ENCODE data around the gene SH3BGRL2. TPM values are rescaled to one million over a fixed set of nuclear protein-coding genes. Genes with fewer than 3 reads are reported as not detected.
"Not testable (repeated sequence)": the region's sequence is repeated elsewhere in the genome, so short reads cannot be mapped to it uniquely, and the experiment has no call there.

The SH3BGRL2 gene
- total RNA-seq, 8 experiments from 2014 or later = 4.1 to 44.6 (median 17.8) TPM

DNA sequence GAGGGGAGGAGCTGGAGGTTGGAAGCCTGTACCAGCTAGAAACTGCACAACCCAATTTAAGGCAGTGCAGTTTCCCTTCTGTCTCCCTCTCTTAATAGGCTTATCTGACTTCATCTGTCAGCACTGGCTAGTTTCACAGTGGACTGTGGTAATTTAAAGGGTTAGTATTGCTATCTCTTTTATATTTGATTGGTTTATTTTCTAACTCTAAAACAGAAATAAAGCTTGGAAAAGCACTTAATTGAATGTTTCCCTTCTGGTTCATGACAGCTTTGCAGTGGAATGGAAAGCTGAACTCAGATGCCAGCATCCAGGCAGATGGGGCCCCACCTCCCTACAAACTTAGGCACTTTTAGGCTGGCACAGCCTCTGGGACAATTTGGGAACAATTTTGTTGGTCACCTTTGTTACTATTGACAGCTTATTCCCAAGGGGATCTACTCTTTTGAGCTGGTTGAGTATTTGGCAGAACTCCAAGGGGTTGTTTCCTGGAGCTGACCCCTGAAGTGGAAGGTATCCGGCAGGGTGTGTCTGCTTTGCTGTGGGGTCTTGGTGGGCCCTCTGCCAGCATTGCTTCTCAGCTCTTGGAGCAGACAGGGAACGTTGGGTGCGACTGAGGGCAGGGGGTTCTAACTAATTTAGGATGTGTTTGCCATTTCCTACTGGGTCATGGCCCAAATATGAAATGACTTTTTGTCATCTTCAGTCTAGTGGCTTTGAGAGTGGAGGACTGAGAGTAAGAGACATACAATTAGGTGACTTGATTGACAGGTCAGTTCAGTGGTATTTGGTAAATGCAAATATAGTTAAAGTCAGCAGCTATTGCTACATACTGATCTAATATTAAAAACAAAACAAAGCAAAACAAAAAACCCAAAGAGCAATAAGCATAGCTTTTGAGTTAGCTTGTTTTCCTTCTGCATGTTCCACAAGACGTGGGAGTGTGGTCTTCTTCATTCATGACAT lies 9.3 kb downstream of the SH3BGRL2 start:
- H3K4me1 ChIP-seq (replicated peaks in 1 of 2) = peaks cover 0 to 3% of the 10 kb centered on the region in 2 donors
- in situ Hi-C loops (cut with MboI; ENCODE audit: low pct_unique_long_range_greater_than_20kb in 2 of 9, low sequenced_read_pairs in 9 of 9, unreplicated experiment in 9 of 9) = no loop called here
- H3K4me3 ChIP-seq = no peak overlapping the region
- no peak for ATAC-seq (replicated peaks in 6 of 8)
- WGBS, 10 experiments = 40 to 100% (median 69%) methylated on average over 1 to 4 of the region's 4 CpGs; no CpG with 5 or more reads in 2 of the 10 experiments
- no peak overlapping the region for H3K27ac ChIP-seq

DNA sequence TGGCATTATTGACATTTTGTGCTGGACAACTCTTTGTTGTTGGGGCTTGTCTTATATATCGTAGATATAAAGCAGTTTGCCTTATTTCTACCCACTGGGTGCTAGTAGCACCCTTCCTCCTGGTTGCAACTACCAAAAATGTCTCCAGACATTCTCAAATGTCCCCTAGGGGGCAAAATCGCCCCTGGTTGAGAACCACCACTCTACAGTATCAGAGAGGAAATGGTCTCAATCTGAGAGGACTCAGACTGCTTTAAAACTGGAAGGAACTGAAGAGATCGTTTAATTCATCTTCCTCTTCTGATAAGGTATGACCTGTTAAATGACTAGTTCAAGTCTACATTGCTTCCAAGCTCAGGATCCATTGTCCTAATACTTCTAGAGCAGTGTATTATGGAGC lies 14.9 kb downstream of the SH3BGRL2 start:
- Histone ChIP-seq H3K4me3 (no peak overlapping the region), H3K27ac (no peak overlapping the region), H3K4me1 (replicated peaks in 1 of 2) (peaks cover 0 to 1% of the 10 kb centered on the region in 2 donors)
- in situ Hi-C loops (cut with MboI; ENCODE audit: low pct_unique_long_range_greater_than_20kb in 2 of 9, low sequenced_read_pairs in 9 of 9, unreplicated experiment in 9 of 9) = no loop called here
- peak in 1 of 8 experiments; percentile 58 for ATAC-seq (replicated peaks in 6 of 8)
- WGBS, 10 experiments = 14 to 92% (median 82%) methylated on average over 1 to 3 of the region's 3 CpGs; no CpG with 5 or more reads in 2 of the 10 experiments

DNA sequence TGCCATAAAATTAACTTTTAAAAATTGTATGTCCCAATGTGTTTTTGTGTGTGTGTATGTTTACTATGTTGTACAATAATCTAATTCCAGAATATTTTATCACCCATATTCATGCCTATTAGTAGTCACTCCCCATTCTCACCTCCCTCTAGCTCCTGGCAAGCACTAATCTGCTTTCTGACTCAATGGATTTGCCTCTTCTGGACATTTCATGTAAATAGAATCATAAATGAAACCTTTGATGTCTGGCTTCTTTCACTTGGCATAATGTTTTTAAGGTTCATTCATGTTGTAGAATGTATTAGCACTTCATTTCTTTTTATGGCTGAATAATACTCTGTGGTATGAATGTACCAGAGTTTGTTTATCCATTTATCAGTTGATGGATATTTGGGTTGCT lies 15.4 kb downstream of the SH3BGRL2 start:
- Histone ChIP-seq H3K4me1 (replicated peaks in 1 of 2) (no peaks in the 10 kb centered on the region), H3K4me3 (no peak overlapping the region), H3K27ac (no peak overlapping the region)
- ATAC-seq (replicated peaks in 6 of 8) = peak in 3 of 8 experiments; percentile 17 to 76 (median 66)
- in situ Hi-C loops (cut with MboI; ENCODE audit: low pct_unique_long_range_greater_than_20kb in 2 of 9, low sequenced_read_pairs in 9 of 9, unreplicated experiment in 9 of 9) = no loop called here

DNA sequence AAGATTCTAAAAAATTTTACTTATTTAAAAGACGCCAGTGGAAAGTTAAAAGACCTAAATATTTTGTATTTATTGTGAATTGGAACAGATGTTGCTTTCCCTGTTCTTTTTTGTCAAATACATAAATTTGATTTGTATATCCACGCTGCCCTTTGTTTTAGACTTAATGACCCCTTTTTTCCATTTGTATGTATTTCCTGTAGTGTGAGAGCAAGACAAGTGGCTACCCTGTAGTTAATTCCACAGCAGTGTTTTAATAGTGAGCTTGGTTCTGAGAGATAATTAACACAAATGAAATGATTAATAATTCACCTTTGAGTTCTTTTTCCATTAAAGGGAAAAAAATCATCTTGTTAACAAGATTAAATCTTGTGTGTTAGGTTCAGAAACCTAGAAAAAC lies 16.6 kb downstream of the SH3BGRL2 start:
- in situ Hi-C loops (cut with MboI; ENCODE audit: low pct_unique_long_range_greater_than_20kb in 2 of 9, low sequenced_read_pairs in 9 of 9, unreplicated experiment in 9 of 9) = no loop called here

DNA sequence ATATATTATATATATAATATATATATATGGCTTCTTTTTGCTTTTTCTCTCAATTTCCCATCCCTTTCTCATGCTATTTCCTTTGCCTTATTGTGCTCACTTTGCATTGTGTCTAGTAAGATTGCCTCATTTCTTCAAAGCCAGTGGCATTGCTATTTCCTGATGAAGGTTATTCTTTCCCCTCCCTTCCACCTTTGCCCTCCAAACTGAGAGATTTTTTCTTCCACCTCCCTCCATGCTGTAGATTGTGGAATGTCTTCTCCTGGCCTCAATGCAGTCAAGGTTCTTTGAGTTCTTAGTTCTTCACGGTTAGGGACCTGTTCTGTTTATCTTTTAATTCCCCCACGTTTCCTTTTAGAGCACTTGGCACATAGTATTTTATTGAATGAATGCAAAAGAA lies 17.2 kb downstream of the SH3BGRL2 start:
- WGBS, 10 experiments = 14 to 100% (median 74%) methylated on average over 1 to 2 of the region's 2 CpGs
- no peak for ATAC-seq (replicated peaks in 6 of 8)
- H3K27ac ChIP-seq = no peak overlapping the region
- no peak overlapping the region for H3K4me3 ChIP-seq
- in situ Hi-C loops (cut with MboI; ENCODE audit: low pct_unique_long_range_greater_than_20kb in 2 of 9, low sequenced_read_pairs in 9 of 9, unreplicated experiment in 9 of 9) = no loop called here
- no peaks in the 10 kb centered on the region for H3K4me1 ChIP-seq (replicated peaks in 1 of 2)

More for the DNA sequence above, 16.6 kb downstream of the SH3BGRL2 start:
- Histone ChIP-seq H3K27ac (no peak overlapping the region), H3K4me1 (replicated peaks in 1 of 2) (no peaks in the 10 kb centered on the region), H3K4me3 (no peak overlapping the region)
- no peak for ATAC-seq (replicated peaks in 6 of 8)
- WGBS, 10 experiments = 38 to 100% (median 85%) methylated on average over 1 to 2 of the region's 2 CpGs; no CpG with 5 or more reads in 1 of the 10 experiments

DNA sequence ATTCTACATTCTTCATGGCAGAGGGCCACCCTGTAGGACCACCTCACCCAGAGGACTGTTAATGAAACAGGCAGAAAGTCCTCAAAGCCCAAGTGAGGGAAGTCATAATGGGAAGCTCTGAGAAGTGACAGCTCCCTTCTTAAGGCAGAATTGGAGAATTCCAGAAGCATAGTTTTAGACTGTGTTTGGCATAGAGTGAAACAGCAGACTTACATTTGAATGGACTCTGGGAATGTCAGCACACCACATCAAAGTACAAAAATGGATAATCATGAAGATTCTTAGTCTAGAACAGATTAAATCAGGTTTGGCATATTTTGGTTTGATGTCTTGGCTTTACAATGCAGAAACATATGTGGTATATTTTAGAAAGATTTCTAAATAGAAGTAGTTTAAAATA lies 17.9 kb downstream of the SH3BGRL2 start:
- Histone ChIP-seq H3K4me1 (replicated peaks in 1 of 2) (no peaks in the 10 kb centered on the region), H3K4me3 (no peak overlapping the region), H3K27ac (no peak overlapping the region)
- no peak for ATAC-seq (replicated peaks in 6 of 8)
- in situ Hi-C loops (cut with MboI; ENCODE audit: low pct_unique_long_range_greater_than_20kb in 2 of 9, low sequenced_read_pairs in 9 of 9, unreplicated experiment in 9 of 9) = no loop called here

DNA sequence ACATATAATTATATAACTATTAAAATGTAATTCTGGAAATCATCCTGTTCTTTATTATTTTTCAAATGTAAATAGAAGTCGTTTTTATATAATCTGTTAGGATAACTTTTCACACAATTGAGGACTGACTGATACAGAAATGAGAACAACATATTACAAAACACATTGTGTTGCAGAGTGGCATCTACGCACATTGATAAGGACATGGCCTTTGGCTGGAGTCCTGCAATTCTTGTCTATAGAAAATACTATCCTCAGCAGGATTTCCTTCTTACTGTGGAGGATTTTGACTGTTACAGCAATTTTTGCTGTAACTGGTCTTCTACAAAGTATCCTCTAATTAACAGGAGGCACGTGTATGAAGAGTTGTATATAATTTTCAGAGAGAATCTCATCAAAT lies 19.8 kb downstream of the SH3BGRL2 start:
- Histone ChIP-seq H3K27ac (no peak overlapping the region), H3K4me1 (replicated peaks in 1 of 2) (no peaks in the 10 kb centered on the region), H3K4me3 (no peak overlapping the region)
- in situ Hi-C loops (cut with MboI; ENCODE audit: low pct_unique_long_range_greater_than_20kb in 2 of 9, low sequenced_read_pairs in 9 of 9, unreplicated experiment in 9 of 9) = no loop called here
- no peak for ATAC-seq (replicated peaks in 6 of 8)
- 26 to 100% (median 76%) methylated on average over 1 to 3 of the region's 3 CpGs for WGBS, 10 experiments

DNA sequence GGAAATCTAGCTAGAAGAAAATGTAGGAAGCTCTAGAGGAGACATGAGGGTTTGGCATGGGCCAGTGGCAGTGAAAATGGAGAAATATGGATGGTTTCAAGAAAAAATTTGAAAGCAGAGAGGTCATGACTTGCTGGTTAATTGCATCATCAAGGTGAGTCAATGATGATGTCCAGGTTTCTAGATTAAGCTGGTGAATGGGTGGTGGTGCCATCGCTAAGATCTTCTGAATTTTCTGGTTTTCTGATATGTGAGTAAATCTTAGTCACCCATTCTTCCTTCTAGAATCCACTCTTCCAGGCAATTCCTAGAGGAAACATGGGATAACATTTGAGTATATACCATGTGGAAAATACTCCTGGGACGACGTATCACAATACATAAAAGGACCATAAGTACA lies 25.0 kb downstream of the SH3BGRL2 start:
- 67 to 100% (median 96%) methylated on average over 1 to 3 of the region's 3 CpGs; no CpG with 5 or more reads in 1 of the 10 experiments for WGBS, 10 experiments
- in situ Hi-C loops (cut with MboI; ENCODE audit: low pct_unique_long_range_greater_than_20kb in 2 of 9, low sequenced_read_pairs in 9 of 9, unreplicated experiment in 9 of 9) = no loop called here
- H3K4me3 ChIP-seq = no peak overlapping the region
- no peak for ATAC-seq (replicated peaks in 6 of 8)
- H3K4me1 ChIP-seq (replicated peaks in 1 of 2) = no peaks in the 10 kb centered on the region
- H3K27ac ChIP-seq = no peak overlapping the region

DNA sequence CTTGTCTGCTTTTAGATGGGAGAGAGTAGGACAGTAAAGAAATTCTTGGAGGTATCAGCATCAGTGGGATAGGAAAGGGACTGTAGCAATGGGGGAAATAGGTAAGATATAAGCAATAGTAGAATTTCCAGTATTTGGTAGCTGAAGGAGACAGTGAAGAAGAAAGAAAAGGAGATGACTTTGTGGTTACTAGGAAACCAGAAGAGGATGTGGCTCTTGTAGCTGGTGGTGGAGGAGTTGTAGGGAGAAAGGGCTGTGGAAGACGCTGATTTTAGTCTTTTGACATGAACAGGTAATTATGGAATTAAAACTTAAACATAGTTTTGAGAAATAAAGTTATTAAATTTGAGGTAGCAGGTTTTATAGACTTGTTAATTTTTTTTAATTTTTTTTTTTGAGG lies 26.1 kb downstream of the SH3BGRL2 start:
- Histone ChIP-seq H3K27ac (no peak overlapping the region), H3K4me1 (replicated peaks in 1 of 2) (no peaks in the 10 kb centered on the region), H3K4me3 (no peak overlapping the region)
- ATAC-seq (replicated peaks in 6 of 8) = no peak
- in situ Hi-C loops (cut with MboI; ENCODE audit: low pct_unique_long_range_greater_than_20kb in 2 of 9, low sequenced_read_pairs in 9 of 9, unreplicated experiment in 9 of 9) = no loop called here
- WGBS, 10 experiments = 56 to 100% (median 86%) methylated on average over 1 of the region's 1 CpG; no CpG with 5 or more reads in 1 of the 10 experiments

DNA sequence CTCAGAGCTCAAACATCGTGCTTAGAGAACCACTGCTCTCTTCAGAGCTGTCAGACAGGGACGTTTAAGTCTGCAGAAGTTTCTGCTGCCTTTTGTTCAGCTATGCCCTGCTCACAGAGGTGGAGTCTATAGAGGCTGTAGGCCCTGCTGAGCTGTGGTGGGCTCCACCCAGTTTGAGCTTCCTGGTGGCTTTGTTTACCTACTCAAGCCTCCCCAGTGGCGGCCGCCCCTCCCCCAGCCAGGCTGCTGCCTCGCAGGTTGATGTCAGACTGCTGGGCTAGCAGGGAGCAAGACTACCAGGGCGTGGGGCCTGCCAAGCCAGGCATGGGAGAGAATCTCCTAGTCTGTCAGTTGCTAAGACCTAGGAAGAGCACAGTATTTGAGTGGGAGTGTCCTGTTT lies 32.5 kb downstream of the SH3BGRL2 start:
- H3K4me1 ChIP-seq (replicated peaks in 1 of 2); H3K27ac ChIP-seq; H3K4me3 ChIP-seq; in situ Hi-C loops (cut with MboI; ENCODE audit: low pct_unique_long_range_greater_than_20kb in 2 of 9, low sequenced_read_pairs in 9 of 9, unreplicated experiment in 9 of 9): not testable (repeated sequence)
- WGBS, 10 experiments = 0 to 75% (median 60%) methylated on average over 1 to 4 of the region's 6 CpGs; no CpG with 5 or more reads in 5 of the 10 experiments
- peak in 2 of 8 experiments; percentile 19 to 68 for ATAC-seq (replicated peaks in 6 of 8)

DNA sequence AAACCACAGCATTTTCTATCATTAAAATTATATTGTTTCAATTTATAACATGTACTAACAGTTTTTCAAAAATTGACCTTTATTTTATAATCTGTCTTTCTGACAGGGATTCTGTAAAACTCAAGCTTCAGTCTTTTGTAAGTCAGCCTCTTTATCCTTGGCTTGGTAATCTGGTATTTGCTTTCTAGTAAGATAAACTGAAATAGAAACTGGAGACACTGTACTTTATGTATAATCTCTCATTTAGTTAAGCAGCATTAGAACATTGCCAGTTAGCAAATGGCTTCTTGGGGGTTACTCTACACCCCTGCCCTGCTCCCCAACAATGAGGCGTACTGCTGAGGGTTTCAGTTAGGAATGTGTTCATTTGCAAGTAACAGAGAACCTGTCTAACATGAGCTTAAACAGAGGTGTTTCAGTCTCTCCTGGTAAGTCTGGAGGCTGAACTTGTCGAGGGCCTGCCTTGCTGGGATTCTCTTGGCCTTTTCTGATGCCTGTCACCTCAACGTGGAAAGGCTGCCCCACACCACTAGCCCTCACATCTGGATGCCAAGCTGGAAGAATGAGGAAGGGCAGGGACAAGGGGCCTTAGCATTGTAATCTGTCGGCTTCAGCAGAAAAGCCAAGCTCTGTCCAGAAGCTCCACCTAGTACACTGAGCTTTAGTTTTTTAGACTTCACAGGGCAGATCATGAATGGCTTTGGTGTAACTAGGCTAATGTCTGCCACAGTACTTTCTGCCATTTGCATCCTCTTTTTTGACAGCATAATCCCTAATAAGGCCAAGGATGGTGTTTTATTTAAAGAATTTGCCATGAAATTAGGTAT lies 34.8 kb downstream of the SH3BGRL2 start:
- no peak for ATAC-seq (replicated peaks in 6 of 8)
- H3K4me3 ChIP-seq = no peak overlapping the region
- H3K27ac ChIP-seq = no peak overlapping the region
- in situ Hi-C loops (cut with MboI; ENCODE audit: low pct_unique_long_range_greater_than_20kb in 2 of 9, low sequenced_read_pairs in 9 of 9, unreplicated experiment in 9 of 9) = no loop called here
- WGBS, 10 experiments = 20 to 100% (median 61%) methylated on average over 1 to 3 of the region's 4 CpGs; no CpG with 5 or more reads in 2 of the 10 experiments
- no peaks in the 10 kb centered on the region for H3K4me1 ChIP-seq (replicated peaks in 1 of 2)

DNA sequence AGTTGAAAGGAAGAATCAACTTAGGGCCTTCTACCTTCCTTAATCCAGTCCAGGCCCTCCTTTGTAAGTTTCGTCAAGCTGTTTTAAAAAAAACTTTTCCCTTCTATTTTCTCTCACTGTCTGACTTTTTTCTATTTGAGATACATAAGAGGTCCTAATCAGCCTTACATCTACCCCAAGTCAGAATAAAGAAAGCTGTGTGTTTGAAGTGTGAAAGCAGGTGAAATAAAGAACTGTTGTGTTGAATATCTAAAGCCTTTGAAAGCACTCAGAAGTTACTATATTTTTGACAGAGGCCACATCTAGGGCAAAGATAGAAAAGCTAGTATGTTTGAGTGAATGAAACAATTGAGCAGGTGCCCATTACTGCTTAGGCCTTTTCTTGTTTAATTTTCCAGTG lies 35.5 kb downstream of the SH3BGRL2 start:
- H3K4me1 ChIP-seq (replicated peaks in 1 of 2) = no peaks in the 10 kb centered on the region
- no peak overlapping the region for H3K4me3 ChIP-seq
- WGBS, 10 experiments = 64 to 100% (median 100%) methylated on average over 1 of the region's 1 CpG; no CpG with 5 or more reads in 3 of the 10 experiments
- no peak overlapping the region for H3K27ac ChIP-seq
- no peak for ATAC-seq (replicated peaks in 6 of 8)
- in situ Hi-C loops (cut with MboI; ENCODE audit: low pct_unique_long_range_greater_than_20kb in 2 of 9, low sequenced_read_pairs in 9 of 9, unreplicated experiment in 9 of 9) = no loop called here

DNA sequence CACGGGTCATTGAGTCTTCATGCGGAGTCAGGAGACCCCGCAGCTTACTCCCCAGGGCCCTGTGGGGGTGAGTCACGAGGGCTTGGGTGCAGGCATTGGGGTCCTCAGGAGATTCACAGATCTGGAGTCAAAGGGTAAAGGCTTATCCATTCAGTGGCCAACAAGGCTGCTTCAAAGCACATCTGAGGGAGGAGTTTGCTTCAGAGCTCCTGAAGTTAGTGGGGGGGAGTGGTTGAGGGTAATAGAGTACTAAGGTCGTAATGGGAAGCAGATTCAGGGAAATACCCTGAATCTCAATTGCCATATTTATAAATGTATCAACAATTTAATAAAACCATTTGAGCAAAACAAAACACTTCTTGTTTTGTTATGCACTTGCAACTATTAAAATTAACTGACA lies 37.3 kb downstream of the SH3BGRL2 start:
- Histone ChIP-seq H3K4me3 (no peak overlapping the region), H3K4me1 (replicated peaks in 1 of 2) (no peaks in the 10 kb centered on the region), H3K27ac (no peak overlapping the region)
- peak in 2 of 8 experiments; percentile 12 to 27 for ATAC-seq (replicated peaks in 6 of 8)
- 58 to 100% (median 82%) methylated on average over 1 to 3 of the region's 5 CpGs; no CpG with 5 or more reads in 4 of the 10 experiments for WGBS, 10 experiments
- in situ Hi-C loops (cut with MboI; ENCODE audit: low pct_unique_long_range_greater_than_20kb in 2 of 9, low sequenced_read_pairs in 9 of 9, unreplicated experiment in 9 of 9) = no loop called here

Data from motor neuron (in vitro differentiated cells).